Measurements from ENCODE around the gene FNDC10.

GRCh38 chr1:1622010-1622787 lies 22.3 kb upstream of the FNDC10 start:
- TF ChIP-seq CTCF (IDR thresholded peaks at IDR 0.05), result no peak
- no peak for TF ChIP-seq POLR2A (IDR thresholded peaks at IDR 0.05)
